Testis (tissue), 2 donors: ENCODE results near the gene FCMR.

ENCODE experiments used
- POLR2A ChIP-seq: fragments of 450-650 bp; IDR thresholded peaks from one replicate; pipeline ENCODE4 v1.6.1; 2017; ENCODE audit warnings: antibody characterized with exemption, mild to moderate bottlenecking, moderate library complexity
- TF ChIP-seq, protein P1 (sequence below), 3 experiments: fragments of 450-650 bp in 2 of 3; fragments of 200-600 bp in 1 of 3; sonication (generic) in 1 of 3; IDR thresholded peaks; one replicate each; pipeline ENCODE4 v1.5.1; 2016 to 2019; ENCODE audit warnings: antibody characterized with exemption in 3 of 3, mild to moderate bottlenecking in 2 of 3, moderate library complexity in 1 of 3

GRCh38 chr1:206892351-206892984 lies 29.3 kb downstream of the FCMR start:
- TF ChIP-seq, protein P1, sequence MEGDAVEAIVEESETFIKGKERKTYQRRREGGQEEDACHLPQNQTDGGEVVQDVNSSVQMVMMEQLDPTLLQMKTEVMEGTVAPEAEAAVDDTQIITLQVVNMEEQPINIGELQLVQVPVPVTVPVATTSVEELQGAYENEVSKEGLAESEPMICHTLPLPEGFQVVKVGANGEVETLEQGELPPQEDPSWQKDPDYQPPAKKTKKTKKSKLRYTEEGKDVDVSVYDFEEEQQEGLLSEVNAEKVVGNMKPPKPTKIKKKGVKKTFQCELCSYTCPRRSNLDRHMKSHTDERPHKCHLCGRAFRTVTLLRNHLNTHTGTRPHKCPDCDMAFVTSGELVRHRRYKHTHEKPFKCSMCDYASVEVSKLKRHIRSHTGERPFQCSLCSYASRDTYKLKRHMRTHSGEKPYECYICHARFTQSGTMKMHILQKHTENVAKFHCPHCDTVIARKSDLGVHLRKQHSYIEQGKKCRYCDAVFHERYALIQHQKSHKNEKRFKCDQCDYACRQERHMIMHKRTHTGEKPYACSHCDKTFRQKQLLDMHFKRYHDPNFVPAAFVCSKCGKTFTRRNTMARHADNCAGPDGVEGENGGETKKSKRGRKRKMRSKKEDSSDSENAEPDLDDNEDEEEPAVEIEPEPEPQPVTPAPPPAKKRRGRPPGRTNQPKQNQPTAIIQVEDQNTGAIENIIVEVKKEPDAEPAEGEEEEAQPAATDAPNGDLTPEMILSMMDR (IDR thresholded peaks at IDR 0.05) = no peak
- no peak for TF ChIP-seq POLR2A
